Activated T-helper 9 cell treated with anti-CD3 and anti-CD28 coated beads, Interleukin-2, amount 50 U/mL, for 16 hours (primary cell): ENCODE measurements around the gene RABEP1.

Experiments used
- DNase-seq: peaks from one replicate; pipeline ENCODE4 v3.0.0-alpha.2; 2020; ENCODE audit warnings: low read depth

RABEP1 gene

GRCh38 chr17:5362162-5362811 lies 80.2 kb downstream of the RABEP1 start:
- DNase-seq = no peak

- no peak for DNase-seq
These were observed 82.1 kb downstream of the RABEP1 start for GRCh38 chr17:5364156-5364555.

GRCh38 chr17:5364696-5365095 lies 82.6 kb downstream of the RABEP1 start:
- no peak for DNase-seq

DNA sequence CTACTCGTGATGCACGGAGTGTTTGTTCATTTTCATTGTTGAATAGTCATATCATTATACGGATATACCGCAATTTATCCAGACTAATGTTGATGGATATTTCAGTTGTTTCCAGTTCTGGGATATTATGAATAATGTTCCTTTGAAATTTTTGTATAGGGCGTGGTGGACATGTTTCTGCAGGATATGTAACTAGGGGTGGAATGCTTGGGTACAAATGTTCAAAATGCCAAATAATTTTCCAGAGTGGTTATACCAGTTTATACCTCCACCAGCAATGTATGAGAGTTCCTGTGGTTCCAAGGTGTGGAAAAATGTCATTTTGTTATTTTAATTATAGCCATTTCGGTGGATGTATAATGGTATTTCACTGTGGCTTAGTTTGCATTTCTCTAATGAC lies 83.7 kb downstream of the RABEP1 start:
- no peak for DNase-seq

- DNase-seq = no peak
These were observed 88.3 kb downstream of the RABEP1 start for GRCh38 chr17:5370411-5370810.

DNA sequence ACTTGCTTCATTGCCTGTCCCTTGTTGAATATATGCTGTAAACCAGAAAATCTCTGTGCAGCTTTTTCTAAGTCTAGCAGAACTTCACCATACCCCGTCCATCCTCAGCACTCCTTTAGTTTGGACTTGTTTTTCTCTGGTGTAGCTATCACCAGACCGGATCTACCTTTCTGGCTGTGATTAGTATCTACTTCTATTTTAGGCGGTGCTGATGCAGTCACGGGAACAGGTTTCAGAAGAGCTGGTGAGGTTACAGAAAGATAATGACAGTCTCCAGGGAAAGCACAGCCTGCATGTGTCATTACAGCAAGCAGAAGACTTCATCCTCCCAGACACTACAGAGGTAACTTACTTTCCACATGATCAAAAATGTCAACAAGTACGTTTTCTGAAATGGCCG lies 91.0 kb downstream of the RABEP1 start:
- no peak for DNase-seq

- no peak for DNase-seq
These were observed 96.6 kb downstream of the RABEP1 start for GRCh38 chr17:5378566-5379207.

- no peak for DNase-seq
These were observed 97.4 kb downstream of the RABEP1 start for GRCh38 chr17:5379351-5380107.

- DNase-seq = no peak
These were observed 98.5 kb downstream of the RABEP1 start for GRCh38 chr17:5380491-5381135.

DNA sequence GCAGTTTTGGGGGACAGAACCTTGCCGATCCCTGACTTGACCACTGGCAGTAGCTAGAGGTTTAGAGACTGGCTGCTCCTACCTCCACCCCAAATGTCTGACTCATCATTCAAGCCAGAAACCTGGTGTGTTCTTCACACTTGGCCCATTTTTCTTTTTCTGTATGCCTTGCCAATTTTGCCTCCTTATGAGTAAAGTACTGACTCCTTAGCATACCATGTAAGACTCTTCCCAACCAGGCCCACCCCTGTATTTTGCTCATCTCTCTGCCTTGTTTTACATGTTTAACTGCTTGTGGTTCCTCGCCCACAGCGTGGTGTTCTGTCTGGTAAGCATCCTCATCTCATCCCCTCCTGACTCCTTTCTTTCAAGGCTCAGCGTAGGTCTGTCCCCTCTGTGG lies 99.5 kb downstream of the RABEP1 start:
- no peak for DNase-seq

GRCh38 chr17:5391678-5392077 lies 109.6 kb downstream of the RABEP1 start:
- DNase-seq = no peak

DNA sequence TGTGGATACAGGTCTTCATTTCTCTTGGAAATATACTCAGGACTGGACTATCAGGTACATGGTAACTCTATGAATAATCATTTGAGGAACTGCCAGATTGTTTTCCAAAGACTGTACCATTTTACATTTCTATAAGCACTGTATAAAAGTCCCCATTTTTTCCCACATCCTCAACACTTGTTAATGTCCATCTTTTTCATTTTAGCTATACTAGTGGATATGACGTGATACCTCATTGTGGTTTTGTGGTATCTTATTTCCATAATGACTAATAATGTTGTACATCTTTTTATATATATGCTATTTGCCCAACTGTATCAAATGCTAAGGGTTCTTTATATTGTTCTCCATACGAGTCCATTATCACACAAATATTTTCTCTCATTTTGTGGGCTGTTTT lies 114.5 kb downstream of the RABEP1 start:
- no peak for DNase-seq

DNA sequence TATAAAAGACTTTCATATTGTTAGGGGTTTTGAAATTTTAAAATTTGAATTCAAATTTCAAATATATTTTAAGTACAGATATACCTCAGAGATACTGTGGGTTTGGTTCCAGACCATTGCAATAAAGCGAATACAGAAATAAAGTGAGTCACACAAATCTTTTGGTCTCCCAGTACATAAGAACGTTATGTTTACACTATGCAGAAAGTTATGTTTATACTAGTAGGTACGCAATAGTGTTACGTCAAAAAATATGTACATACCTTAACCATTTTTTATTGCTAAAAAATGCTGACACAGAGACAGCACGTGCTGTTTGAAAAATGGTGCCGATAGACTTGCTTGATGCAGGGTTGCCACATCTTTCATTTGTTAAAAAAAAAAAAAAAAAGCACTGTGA lies 117.7 kb downstream of the RABEP1 start:
- no peak for DNase-seq

- no peak for DNase-seq
These were observed 123.3 kb downstream of the RABEP1 start for GRCh38 chr17:5405400-5405799.

- DNase-seq = no peak
These were observed 126.1 kb downstream of the RABEP1 start for GRCh38 chr17:5408186-5408585.

DNA sequence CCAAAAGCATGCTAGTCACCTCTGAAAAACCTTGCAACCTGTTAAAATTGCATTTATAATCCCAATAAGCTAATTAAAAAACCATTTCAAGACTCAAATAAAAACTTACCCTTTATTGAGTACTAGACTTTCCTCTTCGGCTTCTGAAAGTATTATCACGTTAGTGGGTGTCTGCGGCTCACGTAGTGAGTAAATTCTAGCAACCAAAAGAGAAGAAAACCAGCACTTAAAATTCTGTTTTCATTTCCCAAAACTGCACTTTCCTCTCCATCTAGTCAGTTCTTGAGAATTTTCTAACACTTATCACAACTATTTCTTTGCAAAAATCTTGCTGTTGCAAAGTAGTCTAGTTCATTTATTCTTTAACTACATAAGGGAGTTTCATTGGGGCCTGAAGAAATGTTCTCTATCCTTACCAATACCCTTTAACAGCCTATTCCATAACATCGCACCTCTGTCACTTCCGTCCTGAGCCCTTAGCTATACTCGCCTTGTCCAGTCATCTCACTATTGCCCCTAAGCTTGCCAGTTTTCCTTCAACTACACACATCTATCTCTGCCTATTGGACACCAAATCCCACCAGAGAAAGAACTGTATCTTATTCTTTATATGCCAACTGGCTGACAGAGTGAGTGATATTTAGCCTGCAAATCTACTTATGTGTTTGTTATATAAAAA lies 128.6 kb downstream of the RABEP1 start:
- no peak for DNase-seq

GRCh38 chr17:5413682-5414081 lies 131.6 kb downstream of the RABEP1 start:
- no peak for DNase-seq

- no peak for DNase-seq
These were observed 134.8 kb downstream of the RABEP1 start for GRCh38 chr17:5416901-5417300.

GRCh38 chr17:5418858-5419355 lies 136.8 kb downstream of the RABEP1 start:
- DNase-seq = peak; percentile 42

DNA sequence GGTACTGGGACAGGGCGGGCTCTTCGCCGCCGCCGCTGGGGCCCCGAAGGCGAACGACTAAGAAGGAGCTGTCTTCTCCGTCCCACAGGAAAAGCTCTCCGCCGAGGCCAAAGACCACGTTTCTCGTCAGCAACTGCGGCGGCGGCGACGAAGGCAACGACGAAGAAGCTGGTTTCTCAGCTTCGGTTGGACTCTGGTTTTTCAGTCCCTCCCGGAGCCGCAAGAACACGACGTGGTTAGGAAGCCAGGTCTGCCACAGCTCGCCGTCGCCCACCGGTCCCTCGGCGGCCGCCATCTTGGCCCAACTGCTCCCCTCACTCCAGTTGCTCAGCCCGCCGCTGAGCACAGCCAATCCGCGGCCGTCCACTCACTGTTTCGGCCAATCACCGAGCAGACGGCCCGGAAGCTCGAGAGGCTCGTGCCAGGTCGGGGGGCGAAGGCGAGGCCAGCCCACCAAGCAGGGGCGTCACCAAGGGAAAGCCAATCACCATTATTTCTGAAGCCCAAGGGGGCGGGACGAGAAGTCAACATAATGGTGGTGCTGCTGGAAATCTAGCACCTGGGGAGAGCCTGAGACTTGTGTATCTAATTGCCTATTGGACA lies 137.4 kb downstream of the RABEP1 start, which contains the start of gene NUP88:
NUP88 (minus strand) TSS at position 307 of the 603 bp plus-strand sequence; CDS start at position 295, 12 bp downstream.
- peak; percentile 93 for DNase-seq

GRCh38 chr17:5419959-5420653 lies 138.0 kb downstream of the RABEP1 start, which contains the start of gene RPAIN:
TSS of gene RPAIN (plus strand) at chr17:5420182. CDS start at chr17:5420211, 29 bp downstream.
- peak; percentile 77 for DNase-seq
